Measurements from ENCODE around the gene TAF4B. TPM values are rescaled to one million over a fixed set of nuclear protein-coding genes. Genes with fewer than 3 reads are reported as not detected.

The TAF4B gene
- total and polyA plus RNA-seq, 2 of the 8 experiments (the other 6 are each of a cell fraction or from before 2014, with no cell fraction given) = 9.3 to 19.8 TPM

GRCh38 chr18:26418225-26418624 is 192.0 kb downstream of the TAF4B start:
- H3K27me3 ChIP-seq (replicated peaks in 1 of 4; ENCODE audit: control insufficient read depth in 3 of 4, extremely low read depth in 1 of 4, insufficient read depth in 3 of 4, low read length in 3 of 4) = no peaks in the 10 kb centered on the region
- no peaks in the 10 kb centered on the region for H3K79me2 ChIP-seq (ENCODE audit: control insufficient read depth in 1 of 2, insufficient read depth in 2 of 2, low read length in 2 of 2)
- FAIRE-seq (no peak), DNase-seq (ENCODE audit: low read depth in 1 of 2, low spot score in 2 of 2) (no peak)
- no peak overlapping the region for H4K91ac ChIP-seq (replicated peaks; ENCODE audit: insufficient read length, low read length)
- no peak overlapping the region for H3K14ac ChIP-seq (ENCODE audit: insufficient read length)
- CTCF ChIA-PET (ENCODE audit: partially characterized antibody) = interaction anchor here (1.4 kb wide), 1 partner anchor 13 kb away, joined by 3 read pairs; no protein-coding TSS in a partner anchor
- H4K5ac ChIP-seq (ENCODE audit: insufficient read length, low read depth, low read length) = no peak overlapping the region
- no peak overlapping the region for H3K9ac ChIP-seq (replicated peaks in 1 of 4; ENCODE audit: extremely low read depth in 1 of 4, low read depth in 3 of 4, low read length in 3 of 4)
- H3K79me1 ChIP-seq (ENCODE audit: low read depth, low read length) = no peaks in the 10 kb centered on the region
- H3K27ac ChIP-seq (ENCODE audit: low read depth, low read length) = no peak overlapping the region
- no peak overlapping the region for H3K4me3 ChIP-seq (ENCODE audit: extremely low read depth in 1 of 4, insufficient read depth in 2 of 4, low read depth in 3 of 4, low read length in 4 of 4)
- no peaks in the 10 kb centered on the region for H3K9me3 ChIP-seq (ENCODE audit: insufficient read depth in 2 of 2, low read depth in 1 of 2, low read length in 1 of 2)
- no peak overlapping the region for H2BK5ac ChIP-seq (ENCODE audit: low read depth, low read length)
- H3K23ac ChIP-seq (ENCODE audit: insufficient read length) = no peak overlapping the region
- 0 out of 2 replicates have a peak overlapping the region, but pooled peaks have one; percentile 14 for H2BK12ac ChIP-seq (ENCODE audit: low read depth, low read length)
- POLR2A ChIA-PET (ENCODE audit: partially characterized antibody) = interaction anchor here (0.8 kb wide), 1 partner anchor 11 kb away, joined by 3 read pairs; no protein-coding TSS in a partner anchor
- peaks cover 0 to 8% (median 6%) of the 10 kb centered on the region in 4 experiments; a peak in 5 of 7 replicates for H3K4me1 ChIP-seq (replicated peaks in 1 of 4; ENCODE audit: control insufficient read depth in 3 of 4, insufficient read depth in 4 of 4, low read length in 3 of 4)
- H4K8ac ChIP-seq (ENCODE audit: extremely low read depth, insufficient read depth, low read length) = no peak overlapping the region
- H4K20me1 ChIP-seq (replicated peaks in 1 of 2; ENCODE audit: control insufficient read depth in 1 of 2, insufficient read depth in 2 of 2, low read length in 2 of 2) = no peaks in the 10 kb centered on the region
- H3K4me2 ChIP-seq (ENCODE audit: insufficient read depth in 1 of 2, low read depth in 2 of 2, low read length in 2 of 2) = no peak overlapping the region
- 0 out of 2 replicates have a peak, but pooled peaks cover 2% of the 10 kb centered on the region for H3K23me2 ChIP-seq (ENCODE audit: low read depth, low read length)
- H2BK15ac ChIP-seq (ENCODE audit: low read length) = no peak overlapping the region
- H2BK120ac ChIP-seq (replicated peaks; ENCODE audit: low read depth, low read length) = no peak overlapping the region
- H3K18ac ChIP-seq (ENCODE audit: extremely low read depth, low read length) = peak overlapping the region; percentile 44; the same call in 1 of the 2 replicates
- no peak overlapping the region; the same call in 1 of the 2 replicates for H2AK5ac ChIP-seq (ENCODE audit: low read depth, low read length)
- no peak overlapping the region for H2AFZ ChIP-seq (ENCODE audit: low read length)
- no peaks in the 10 kb centered on the region for H3K36me3 ChIP-seq (ENCODE audit: control insufficient read depth in 2 of 4, insufficient read depth in 4 of 4, low read length in 3 of 4)
- no peak for TF ChIP-seq EP300 (IDR thresholded peaks at IDR 0.05; ENCODE audit: borderline replicate concordance in 1 of 2, low read depth in 2 of 2, low read length in 2 of 2)
- TF ChIP-seq POLR2A (IDR thresholded peaks at IDR 0.05; ENCODE audit: control extremely low read depth in 1 of 2, low read depth in 2 of 2, low read length in 2 of 2) = no peak
- TF ChIP-seq POLR2AphosphoS5 (IDR thresholded peaks at IDR 0.05; ENCODE audit: low read depth, low read length) = no peak
- no peak for TF ChIP-seq SIN3A (conservative IDR thresholded peaks at IDR 0.05 in 1 of 2, IDR thresholded peaks at IDR 0.05 in 1 of 2; ENCODE audit: low read depth in 1 of 2, low read length in 2 of 2)
- TF ChIP-seq TBP (IDR thresholded peaks at IDR 0.05; ENCODE audit: low read depth, low read length) = no peak
- TF ChIP-seq RAD21 (IDR thresholded peaks at IDR 0.05 in 1 of 2, conservative IDR thresholded peaks at IDR 0.05 in 1 of 2; ENCODE audit: low read depth in 2 of 2, low read length in 2 of 2) = no peak
- TF ChIP-seq BACH1 (IDR thresholded peaks at IDR 0.05; ENCODE audit: low read length) = no peak
- TF ChIP-seq ATF3 (IDR thresholded peaks at IDR 0.05; ENCODE audit: insufficient read depth, low read depth, low read length) = no peak
- TF ChIP-seq CHD1 (IDR thresholded peaks at IDR 0.05; ENCODE audit: low read depth, low read length) = no peak
- 95% methylated on average over 4 of the region's 4 CpGs; no CpG with 5 or more reads in 1 of the 2 experiments for WGBS, 2 experiments (ENCODE audit: extremely low coverage in 1 of 2, insufficient coverage in 1 of 2, insufficient read length in 1 of 2, insufficient replicate concordance in 2 of 2, low coverage in 1 of 2, low lambda C conversion rate in 2 of 2, missing lambda C conversion rate in 1 of 2)
- H3K4ac ChIP-seq (replicated peaks; ENCODE audit: insufficient read length, low read depth, low read length) = no peak overlapping the region
- no peak overlapping the region for H3K56ac ChIP-seq (replicated peaks; ENCODE audit: insufficient read length, low read depth, low read length)
- 0 out of 2 replicates have a peak overlapping the region, but pooled peaks have one; percentile 61 for H2BK20ac ChIP-seq (ENCODE audit: low read length)
